Ascending aorta (tissue), 2 donors: ENCODE measurements around the gene PLPP2. TPM values are rescaled to one million over a fixed set of nuclear protein-coding genes. Genes with fewer than 3 reads are reported as not detected.
A peak's percentile ranks its signal among the peaks of the same experiment; 100 is the strongest.

Experiments
- DNase-seq, 2 donors: peaks; one replicate each; pipeline ENCODE4 v3.0.0-alpha.2; 2019; ENCODE audit warnings: low spot score in 2 of 2
- H3K27ac ChIP-seq, 2 donors: fragments of 200-600 bp; sonication (generic); one replicate each; pipeline ENCODE4 v1.5.1; 2016 to 2017; ENCODE audit warnings: mild to moderate bottlenecking in 1 of 2
- H3K27me3 ChIP-seq: fragments of 200-600 bp; sonication (generic); one replicate; pipeline ENCODE4 v1.5.1; 2017
- H3K36me3 ChIP-seq, 2 donors: fragments of 200-600 bp; sonication (generic); one replicate each; pipeline ENCODE4 v1.5.1; 2016
- H3K4me1 ChIP-seq, 2 donors: fragments of 200-600 bp; sonication (generic); one replicate each; pipeline ENCODE4 v1.5.1; 2016 to 2017; ENCODE audit warnings: mild to moderate bottlenecking in 1 of 2
- H3K4me3 ChIP-seq, 2 donors: fragments of 200-600 bp; sonication (generic); one replicate each; pipeline ENCODE4 v1.5.1; 2016 to 2017; ENCODE audit warnings: mild to moderate bottlenecking in 1 of 2
- H3K9me3 ChIP-seq, 2 donors: fragments of 200-600 bp; sonication (generic); one replicate each; pipeline ENCODE4 v1.5.1; 2016
- CTCF ChIP-seq, 3 experiments: fragments of 200-600 bp in 2 of 3; fragments of 450-650 bp in 1 of 3; sonication (generic) in 2 of 3; IDR thresholded peaks; one replicate each; pipeline ENCODE4 v1.5.1; 2016 to 2019; ENCODE audit warnings: antibody characterized with exemption in 3 of 3, mild to moderate bottlenecking in 1 of 3, moderate library complexity in 1 of 3
- intact Hi-C: fragments of 100-400 bp; cut with DNase I; formaldehyde crosslinking; loops from one replicate; pipeline ENCODE4 v1.15.1; 2023
- total RNA-seq: library from RNA; depleted of rRNA; stranded (reverse); fragments of >200 nt; gene quantifications from one replicate; pipeline ENCODE4 v1.1.0, GENCODE V29; 2016

PLPP2 gene
- total RNA-seq, 1 donor from 2014 or later: 55.3 TPM

GRCh38 chr19:305240-306150 lies 14.3 kb upstream of the PLPP2 start:
- DNase-seq: no peak
- no peak overlapping the region for H3K4me3 ChIP-seq
- H3K9me3 ChIP-seq: no peaks in the 10 kb centered on the region
- H3K27ac ChIP-seq: no peak overlapping the region
- H3K36me3 ChIP-seq: peaks cover 40 to 48% of the 10 kb centered on the region in 2 donors
- no peaks in the 10 kb centered on the region for H3K27me3 ChIP-seq
- no peaks in the 10 kb centered on the region for H3K4me1 ChIP-seq
- intact Hi-C loops: no loop called here
- no peak for TF ChIP-seq CTCF (IDR thresholded peaks at IDR 0.05)

- intact Hi-C loops: no loop called here
- no peaks in the 10 kb centered on the region for H3K36me3 ChIP-seq
- H3K4me3 ChIP-seq: no peak overlapping the region
- no peak for DNase-seq
- H3K27ac ChIP-seq: no peak overlapping the region
- H3K4me1 ChIP-seq: peaks cover 0 to 7% of the 10 kb centered on the region in 2 donors
- TF ChIP-seq CTCF (IDR thresholded peaks at IDR 0.05): no peak
- H3K27me3 ChIP-seq: peaks cover 16% of the 10 kb centered on the region
- no peaks in the 10 kb centered on the region for H3K9me3 ChIP-seq
Measured at GRCh38 chr19:296476-297225, 5.4 kb upstream of the PLPP2 start.

- Histone ChIP-seq H3K27ac (peak overlapping the region in 1 of 2 donors; percentile 34), H3K9me3 (no peaks in the 10 kb centered on the region), H3K27me3 (peaks cover 19% of the 10 kb centered on the region), H3K36me3 (no peaks in the 10 kb centered on the region), H3K4me3 (no peak overlapping the region), H3K4me1 (peaks cover 0 to 7% of the 10 kb centered on the region in 2 donors)
- no peak for DNase-seq
- intact Hi-C loops: no loop called here
- no peak for TF ChIP-seq CTCF (IDR thresholded peaks at IDR 0.05)
Measured at GRCh38 chr19:295687-296370, 4.6 kb upstream of the PLPP2 start.

GRCh38 chr19:294946-295686 lies 3.9 kb upstream of the PLPP2 start:
- intact Hi-C loops: no loop called here
- peaks cover 0 to 7% of the 10 kb centered on the region in 2 donors for H3K4me1 ChIP-seq
- H3K27me3 ChIP-seq: peaks cover 22% of the 10 kb centered on the region

More at GRCh38 chr19:294946-295686, 3.9 kb upstream of the PLPP2 start:
- no peak overlapping the region for H3K27ac ChIP-seq
- H3K9me3 ChIP-seq: no peaks in the 10 kb centered on the region
- DNase-seq: no peak
- TF ChIP-seq CTCF (IDR thresholded peaks at IDR 0.05): peak in 2 of 3 experiments; percentile 51 to 58
- H3K4me3 ChIP-seq: no peak overlapping the region
- no peaks in the 10 kb centered on the region for H3K36me3 ChIP-seq
